ENCODE results near the gene NYAP2. TPM values are rescaled to one million over a fixed set of nuclear protein-coding genes. Genes with fewer than 3 reads are reported as not detected.

NYAP2 gene
- total and polyA plus RNA-seq, 2 experiments from 2014 or later = not detected

DNA sequence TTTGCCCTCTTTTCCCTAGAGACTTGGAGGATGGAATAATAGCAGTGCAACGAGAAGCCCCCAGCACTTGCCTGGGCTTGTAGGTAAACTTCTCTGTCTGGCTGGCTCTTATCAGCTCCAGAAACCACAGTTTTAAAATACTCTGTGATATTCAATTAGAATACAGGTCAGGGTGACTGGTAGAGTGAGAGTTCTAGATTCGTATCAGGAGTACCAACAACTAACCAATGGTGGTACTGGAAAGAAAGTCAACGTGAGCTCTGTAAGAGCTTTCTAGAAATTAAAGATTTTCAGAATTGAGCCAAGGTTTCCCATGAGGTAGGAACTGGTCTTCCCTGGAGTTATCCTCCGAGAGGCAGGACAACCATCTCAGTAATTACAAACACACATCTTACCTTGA, 216.9 kb downstream of the NYAP2 start:
- DNase-seq (ENCODE audit: low read depth in 1 of 2, low spot score in 1 of 2) = no peak
- TF ChIP-seq, protein P1, sequence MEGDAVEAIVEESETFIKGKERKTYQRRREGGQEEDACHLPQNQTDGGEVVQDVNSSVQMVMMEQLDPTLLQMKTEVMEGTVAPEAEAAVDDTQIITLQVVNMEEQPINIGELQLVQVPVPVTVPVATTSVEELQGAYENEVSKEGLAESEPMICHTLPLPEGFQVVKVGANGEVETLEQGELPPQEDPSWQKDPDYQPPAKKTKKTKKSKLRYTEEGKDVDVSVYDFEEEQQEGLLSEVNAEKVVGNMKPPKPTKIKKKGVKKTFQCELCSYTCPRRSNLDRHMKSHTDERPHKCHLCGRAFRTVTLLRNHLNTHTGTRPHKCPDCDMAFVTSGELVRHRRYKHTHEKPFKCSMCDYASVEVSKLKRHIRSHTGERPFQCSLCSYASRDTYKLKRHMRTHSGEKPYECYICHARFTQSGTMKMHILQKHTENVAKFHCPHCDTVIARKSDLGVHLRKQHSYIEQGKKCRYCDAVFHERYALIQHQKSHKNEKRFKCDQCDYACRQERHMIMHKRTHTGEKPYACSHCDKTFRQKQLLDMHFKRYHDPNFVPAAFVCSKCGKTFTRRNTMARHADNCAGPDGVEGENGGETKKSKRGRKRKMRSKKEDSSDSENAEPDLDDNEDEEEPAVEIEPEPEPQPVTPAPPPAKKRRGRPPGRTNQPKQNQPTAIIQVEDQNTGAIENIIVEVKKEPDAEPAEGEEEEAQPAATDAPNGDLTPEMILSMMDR (IDR thresholded peaks at IDR 0.05; ENCODE audit: low read depth, low read length) = no peak
- no peaks in the 10 kb centered on the region for H3K36me3 ChIP-seq

DNA sequence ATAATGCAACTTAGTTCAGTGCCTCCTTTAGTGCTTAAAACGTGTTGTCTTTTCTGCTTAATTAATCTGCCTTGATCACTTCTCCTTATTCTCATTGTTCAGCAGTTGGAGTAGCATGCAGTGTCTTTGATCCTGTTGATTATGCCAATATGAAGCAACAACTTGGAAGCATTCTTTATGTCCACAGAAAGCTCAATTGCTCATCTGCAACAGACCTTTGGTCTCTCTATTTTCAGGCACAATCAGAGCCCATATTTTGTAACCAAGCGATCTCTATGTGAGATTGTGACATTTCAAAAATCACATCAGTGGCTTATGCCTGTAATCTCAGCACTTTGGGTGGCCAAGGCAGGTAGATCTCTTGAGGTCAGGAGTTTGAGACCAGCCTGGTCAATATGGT, 217.3 kb downstream of the NYAP2 start:
- no peak overlapping the region for H3K4me3 ChIP-seq
- H3K4me1 ChIP-seq (ENCODE audit: low read depth) = no peaks in the 10 kb centered on the region
- H3K9me3 ChIP-seq (ENCODE audit: low read depth) = no peaks in the 10 kb centered on the region
- no peaks in the 10 kb centered on the region for H3K27me3 ChIP-seq
- no peak overlapping the region for H3K27ac ChIP-seq
- no peaks in the 10 kb centered on the region for H3K36me3 ChIP-seq
- no peak for DNase-seq (ENCODE audit: low read depth in 1 of 2, low spot score in 1 of 2)
- TF ChIP-seq, protein P1 (IDR thresholded peaks at IDR 0.05; ENCODE audit: low read depth, low read length) = no peak

More for the DNA sequence above, 216.9 kb downstream of the NYAP2 start:
- H3K4me3 ChIP-seq = no peak overlapping the region
- no peaks in the 10 kb centered on the region for H3K4me1 ChIP-seq (ENCODE audit: low read depth)
- H3K27ac ChIP-seq = no peak overlapping the region
- no peaks in the 10 kb centered on the region for H3K9me3 ChIP-seq (ENCODE audit: low read depth)
- H3K27me3 ChIP-seq = no peaks in the 10 kb centered on the region

DNA sequence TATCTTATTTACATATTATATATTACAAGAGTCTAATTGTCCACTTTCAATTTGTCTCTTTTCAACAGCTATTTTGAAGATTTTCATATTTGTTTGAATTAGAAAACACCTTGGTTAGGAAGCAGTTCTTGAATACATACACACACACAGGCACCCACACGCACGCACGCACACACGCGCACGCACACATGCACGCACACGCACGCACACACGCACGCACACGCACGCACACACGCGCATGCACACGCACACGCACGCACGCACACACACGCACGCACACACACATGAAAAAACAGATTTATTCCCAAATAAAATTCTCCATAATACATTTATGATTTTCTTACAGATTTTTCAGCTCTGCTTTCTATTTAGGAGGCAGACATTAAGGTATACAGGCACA, 220.7 kb downstream of the NYAP2 start:
- no peaks in the 10 kb centered on the region for H3K36me3 ChIP-seq
- H3K9me3 ChIP-seq (ENCODE audit: low read depth) = no peaks in the 10 kb centered on the region
- no peak for DNase-seq (ENCODE audit: low read depth in 1 of 2, low spot score in 1 of 2)
- H3K27ac ChIP-seq = no peak overlapping the region
- no peaks in the 10 kb centered on the region for H3K27me3 ChIP-seq
- no peaks in the 10 kb centered on the region for H3K4me1 ChIP-seq (ENCODE audit: low read depth)
- no peak overlapping the region for H3K4me3 ChIP-seq
- TF ChIP-seq, protein P1 (IDR thresholded peaks at IDR 0.05; ENCODE audit: low read depth, low read length) = no peak

DNA sequence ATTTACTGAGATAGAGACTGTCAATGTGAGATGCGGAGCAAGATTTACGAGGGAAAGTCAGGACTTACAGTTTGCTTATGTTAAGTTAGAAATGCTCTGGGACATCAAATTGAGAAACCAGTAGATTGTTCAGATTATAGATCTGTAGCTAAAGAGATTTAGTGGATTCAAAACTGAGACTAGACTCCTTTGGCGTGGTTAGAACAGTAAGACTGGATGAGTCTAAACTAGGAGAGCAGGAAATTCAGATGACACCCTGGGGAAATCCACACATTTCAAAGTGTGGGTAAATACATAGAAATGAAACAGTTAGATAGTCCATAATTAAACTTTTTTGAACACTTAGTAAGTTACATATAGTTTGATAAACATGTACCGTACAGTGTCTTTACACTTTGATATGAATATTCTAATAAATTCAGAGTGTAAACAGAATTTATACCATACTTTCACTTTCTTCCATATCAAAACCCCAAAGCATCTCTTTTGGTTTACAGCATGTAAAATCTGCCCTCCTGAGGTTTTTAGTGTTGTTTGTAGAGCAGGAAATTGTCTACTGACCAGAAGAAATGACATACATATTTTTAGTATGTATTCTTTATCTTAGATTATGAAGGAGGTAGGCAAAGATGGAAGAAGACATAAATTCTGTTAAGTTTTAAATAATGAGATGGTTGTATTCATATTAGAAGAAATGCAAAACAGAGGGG, 231.5 kb downstream of the NYAP2 start:
- Histone ChIP-seq H3K27me3 (no peaks in the 10 kb centered on the region), H3K27ac (no peak overlapping the region), H3K4me1 (ENCODE audit: low read depth) (no peaks in the 10 kb centered on the region), H3K36me3 (no peaks in the 10 kb centered on the region), H3K9me3 (ENCODE audit: low read depth) (no peaks in the 10 kb centered on the region), H3K4me3 (no peak overlapping the region)
- TF ChIP-seq, protein P1 (IDR thresholded peaks at IDR 0.05; ENCODE audit: low read depth, low read length) = no peak
- DNase-seq (ENCODE audit: low read depth in 1 of 2, low spot score in 1 of 2) = no peak

DNA sequence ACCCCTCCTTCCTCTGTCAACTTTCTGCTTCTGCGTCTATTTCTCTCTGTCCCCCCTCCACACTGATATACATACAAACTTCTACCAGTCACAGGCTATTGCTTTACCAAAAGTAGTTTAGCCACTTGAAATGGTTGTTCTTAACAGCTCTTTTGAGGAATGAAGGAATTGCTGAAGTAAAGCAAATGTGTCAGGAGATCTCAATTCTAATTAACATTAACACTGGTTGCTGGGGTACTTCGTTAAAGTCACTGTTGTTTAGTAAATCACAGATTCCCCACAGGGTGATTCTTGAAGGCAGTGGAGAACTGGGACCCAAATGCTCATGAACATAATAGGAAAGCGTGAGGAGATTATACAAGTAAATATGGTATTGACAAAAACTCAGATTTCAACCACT, 232.8 kb downstream of the NYAP2 start:
- H3K4me3 ChIP-seq = no peak overlapping the region

More for the DNA sequence above, 232.8 kb downstream of the NYAP2 start:
- TF ChIP-seq, protein P1 (IDR thresholded peaks at IDR 0.05; ENCODE audit: low read depth, low read length) = no peak
- Histone ChIP-seq H3K27me3 (no peaks in the 10 kb centered on the region), H3K9me3 (ENCODE audit: low read depth) (no peaks in the 10 kb centered on the region), H3K27ac (no peak overlapping the region), H3K4me1 (ENCODE audit: low read depth) (no peaks in the 10 kb centered on the region), H3K36me3 (no peaks in the 10 kb centered on the region)
- no peak for DNase-seq (ENCODE audit: low read depth in 1 of 2, low spot score in 1 of 2)

All from cardiac muscle cell (in vitro differentiated cells and primary cell).